ENCODE measurements around the gene TNFRSF14. TPM values are rescaled to one million over a fixed set of nuclear protein-coding genes. Genes with fewer than 3 reads are reported as not detected.

TNFRSF14 gene
- polyA plus RNA-seq, 2 of the 4 experiments (the other 2 are of a cell fraction), result 0.16 to 0.25 TPM

- TF ChIP-seq USF2 (IDR thresholded peaks at IDR 0.05) (no peak), JUN (IDR thresholded peaks at IDR 0.05) (no peak), HOXB5 (CRISPR knock-in tag; IDR thresholded peaks at IDR 0.05) (no peak), MYC (IDR thresholded peaks at IDR 0.05; ENCODE audit: borderline replicate concordance, low read length) (no peak)
These were observed 32.8 kb upstream of the TNFRSF14 start (continued) for GRCh38 chr1:2523191-2523890.

GRCh38 chr1:2523891-2524609 is 32.1 kb upstream of the TNFRSF14 start:
- no peak overlapping the region for H3K4me3 ChIP-seq

GRCh38 chr1:2525572-2525919 is 30.6 kb upstream of the TNFRSF14 start:
- no peak for FAIRE-seq
- H3K4me2 ChIP-seq, result peak overlapping the region; percentile 89
- POLR2A ChIA-PET, result interaction anchor here (0.5 to 1.9 kb wide), 3 partner anchors 20 to 1329 kb away, joined by 3 to 13 read pairs (median 5); no protein-coding TSS in a partner anchor
- WGBS (ENCODE audit: missing lambda C conversion rate), result 0% methylated on average over 1 of the region's 20 CpGs
- DNase-seq (ENCODE audit: low read depth in 1 of 2, low spot score in 1 of 2), result no peak
- peak overlapping the region; percentile 84 for H3K4me3 ChIP-seq
- H3K27ac ChIP-seq, result peak overlapping the region; percentile 94 to 99
- no peaks in the 10 kb centered on the region for H3K9me3 ChIP-seq
- CTCF ChIA-PET, result interaction anchor here (0.9 to 2.7 kb wide), 4 partner anchors 9 to 111 kb away, joined by 3 to 7 read pairs (median 4); no protein-coding TSS in a partner anchor
- peak in 1 of 2 experiments; percentile 12; a peak in 3 of 6 replicates for ATAC-seq
- peaks cover 34% of the 10 kb centered on the region for H3K4me1 ChIP-seq
- TF ChIP-seq HOXA7 (CRISPR knock-in tag; IDR thresholded peaks at IDR 0.05), result no peak
- no peak for TF ChIP-seq CEBPB (IDR thresholded peaks at IDR 0.05)
- TF ChIP-seq MAZ (IDR thresholded peaks at IDR 0.05; ENCODE audit: borderline replicate concordance, low read depth, low read length), result no peak
- TF ChIP-seq FOSB (CRISPR knock-in tag; IDR thresholded peaks at IDR 0.05), result no peak
- TF ChIP-seq RARB (CRISPR knock-in tag; IDR thresholded peaks at IDR 0.05), result no peak
- no peak for TF ChIP-seq KDM1A (IDR thresholded peaks at IDR 0.05; ENCODE audit: low read depth)
- no peak for TF ChIP-seq MYC (IDR thresholded peaks at IDR 0.05; ENCODE audit: borderline replicate concordance, low read length)
- no peak for TF ChIP-seq TFCP2L1 (CRISPR knock-in tag; IDR thresholded peaks at IDR 0.05)
- no peak for TF ChIP-seq ZNF302 (CRISPR knock-in tag; IDR thresholded peaks at IDR 0.05)
- TF ChIP-seq HOXB5 (CRISPR knock-in tag; IDR thresholded peaks at IDR 0.05), result no peak
- TF ChIP-seq E2F6 (IDR thresholded peaks at IDR 0.05; ENCODE audit: borderline replicate concordance, low read depth), result no peak
- no peak for TF ChIP-seq TP53 (CRISPR knock-in tag; IDR thresholded peaks at IDR 0.05)
- TF ChIP-seq CHD2 (IDR thresholded peaks at IDR 0.05; ENCODE audit: low read length, partially characterized antibody), result no peak
- TF ChIP-seq HDAC2 (IDR thresholded peaks at IDR 0.05), result no peak
- no peak for TF ChIP-seq REST (IDR thresholded peaks at IDR 0.05)
- no peak for TF ChIP-seq CBX2 (IDR thresholded peaks at IDR 0.05; ENCODE audit: borderline replicate concordance, low read depth)

More at GRCh38 chr1:2523891-2524609, 32.1 kb upstream of the TNFRSF14 start:
- DNase-seq (ENCODE audit: low read depth in 1 of 2, low spot score in 1 of 2) (no peak), ATAC-seq (no peak), FAIRE-seq (no peak)
- H3K27ac ChIP-seq, result peak overlapping the region; percentile 57 to 73; a peak in 4 of 6 replicates
- POLR2A ChIA-PET, result no interaction called here
- 94% methylated on average over 9 of the region's 10 CpGs for WGBS (ENCODE audit: missing lambda C conversion rate)
- no peak for TF ChIP-seq RAD21 (conservative IDR thresholded peaks at IDR 0.05 in 1 of 2, IDR thresholded peaks at IDR 0.05 in 1 of 2)
- no peak for TF ChIP-seq PHF8 (IDR thresholded peaks at IDR 0.05; ENCODE audit: borderline replicate concordance, low read depth)
- no peak for TF ChIP-seq EHF (CRISPR knock-in tag; IDR thresholded peaks at IDR 0.05)
- TF ChIP-seq POLR2A (IDR thresholded peaks at IDR 0.05; ENCODE audit: low read length), result no peak
- TF ChIP-seq ELK1 (IDR thresholded peaks at IDR 0.05; ENCODE audit: low read depth, low read length), result no peak
- no peak for TF ChIP-seq RCOR1 (IDR thresholded peaks at IDR 0.05; ENCODE audit: low read depth, low read length)
- TF ChIP-seq SMC3 (IDR thresholded peaks at IDR 0.05), result no peak
- TF ChIP-seq ZNF302 (CRISPR knock-in tag; IDR thresholded peaks at IDR 0.05), result no peak
- TF ChIP-seq NFE2L2 (conservative IDR thresholded peaks at IDR 0.05; ENCODE audit: low read length), result no peak
- no peak for TF ChIP-seq FOXS1 (CRISPR knock-in tag; IDR thresholded peaks at IDR 0.05)
- no peak for TF ChIP-seq JUNB (IDR thresholded peaks at IDR 0.05)
- TF ChIP-seq HEYL (CRISPR knock-in tag; IDR thresholded peaks at IDR 0.05), result no peak
- TF ChIP-seq HES2 (IDR thresholded peaks at IDR 0.05), result no peak
- no peak for TF ChIP-seq FOSB (CRISPR knock-in tag; IDR thresholded peaks at IDR 0.05)
- no peak for TF ChIP-seq SREBF2 (IDR thresholded peaks at IDR 0.05)
- no peak for TF ChIP-seq ESRRA (IDR thresholded peaks at IDR 0.05; ENCODE audit: borderline replicate concordance, low read length)
- no peak for TF ChIP-seq MAFK (IDR thresholded peaks at IDR 0.05; ENCODE audit: partially characterized antibody)
- no peak for TF ChIP-seq ZC3H11A (IDR thresholded peaks at IDR 0.05)
- no peaks in the 10 kb centered on the region for H3K9me3 ChIP-seq
- CTCF ChIA-PET, result interaction anchor here (0.8 to 2.7 kb wide), 4 partner anchors 9 to 900 kb away, joined by 3 to 7 read pairs (median 4); no protein-coding TSS in a partner anchor
- peak overlapping the region; percentile 89 for H3K4me2 ChIP-seq
- peaks cover 34% of the 10 kb centered on the region for H3K4me1 ChIP-seq

Measured in A549 (cell line).